ENCODE results near the gene IGSF9B. TPM values are rescaled to one million over a fixed set of nuclear protein-coding genes. Genes with fewer than 3 reads are reported as not detected.

The IGSF9B gene
- total RNA-seq, 1 experiment from 2014 or later, result 0.57 TPM

DNA sequence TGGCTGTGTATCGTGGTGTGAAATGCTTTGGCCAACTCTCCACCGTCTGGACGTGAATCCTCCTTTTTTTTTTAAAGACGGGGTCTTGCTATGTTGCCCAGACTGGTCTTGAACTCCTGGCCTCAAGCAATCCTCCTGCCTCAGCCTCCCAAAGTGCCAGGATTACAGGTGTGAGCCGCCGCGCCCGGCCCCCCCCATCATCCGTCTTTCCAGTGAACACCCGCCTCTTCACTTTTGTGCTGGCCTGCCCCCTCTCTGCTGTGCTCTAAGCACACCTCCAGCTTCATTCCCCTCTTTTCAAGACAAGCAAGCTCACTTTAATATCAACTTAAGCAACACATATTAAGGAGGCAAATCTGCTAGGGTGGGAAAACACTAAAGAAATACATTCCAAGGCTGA is 35.3 kb downstream of the IGSF9B start:
- no peak for DNase-seq (ENCODE audit: low spot score)

DNA sequence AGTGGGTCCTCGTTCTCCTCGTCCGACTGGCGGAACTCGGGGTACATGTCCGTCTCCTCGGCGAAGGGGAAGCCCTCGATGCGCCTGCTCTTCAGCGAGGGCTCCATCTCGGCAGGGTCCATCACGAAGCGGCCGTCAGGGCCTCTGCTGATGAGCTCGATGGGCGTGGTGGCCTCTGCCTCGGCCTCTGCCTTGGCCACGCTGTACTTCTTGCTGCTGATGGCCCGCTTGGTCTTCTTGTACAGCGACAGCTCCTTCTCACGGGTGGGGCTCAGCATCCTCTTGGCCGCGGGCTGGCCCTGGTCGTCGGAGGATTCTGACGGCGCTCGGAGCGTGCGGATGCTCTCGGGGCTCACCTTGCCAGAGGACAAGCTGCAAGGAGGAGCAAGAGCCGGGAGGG is 35.7 kb downstream of the IGSF9B start:
- DNase-seq (ENCODE audit: low spot score), result no peak

DNA sequence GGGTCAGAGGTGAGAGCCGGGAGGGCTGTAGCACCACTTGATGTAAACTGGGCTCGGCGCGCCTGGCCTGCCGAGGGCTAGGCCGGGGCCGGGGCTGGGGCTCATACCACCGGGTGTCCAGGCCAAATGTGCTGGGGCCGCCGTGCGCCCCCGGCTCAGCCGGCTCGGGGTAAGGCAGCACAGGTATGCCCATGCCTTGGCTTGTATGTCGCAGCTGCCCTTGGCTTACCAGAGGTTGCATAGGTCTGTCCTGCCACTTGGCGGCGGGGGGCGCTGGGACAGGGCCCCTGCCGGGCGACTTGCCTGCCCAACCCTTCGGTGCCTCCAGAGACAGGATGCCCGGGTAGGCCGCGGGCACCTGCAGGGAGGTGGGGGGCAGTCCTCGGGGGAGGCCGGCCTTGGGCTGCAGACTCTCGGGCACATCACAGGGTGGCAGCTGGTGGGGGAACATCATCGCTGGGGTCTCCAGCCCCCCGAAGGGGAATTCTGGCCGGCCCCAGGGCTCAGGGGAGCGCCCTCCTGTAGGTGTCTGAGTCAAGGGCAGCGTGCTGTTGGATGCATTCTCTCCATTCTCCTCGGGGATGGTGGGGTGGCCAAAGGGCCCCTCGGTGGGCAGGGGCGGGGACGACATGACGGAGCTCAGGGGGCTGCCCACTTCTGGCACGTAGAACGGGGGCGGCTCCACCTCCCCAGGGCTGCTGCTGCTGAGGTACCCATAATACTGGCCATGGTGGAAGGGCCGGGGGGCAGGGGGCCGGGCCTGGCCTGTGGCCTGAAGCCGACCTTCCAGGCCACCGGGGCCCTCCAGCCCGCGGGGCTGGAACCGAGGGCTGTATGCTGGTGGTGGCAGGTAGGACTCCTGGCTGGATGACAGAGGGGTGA is 36.4 kb downstream of the IGSF9B start:
- DNase-seq (ENCODE audit: low spot score), result no peak

DNA sequence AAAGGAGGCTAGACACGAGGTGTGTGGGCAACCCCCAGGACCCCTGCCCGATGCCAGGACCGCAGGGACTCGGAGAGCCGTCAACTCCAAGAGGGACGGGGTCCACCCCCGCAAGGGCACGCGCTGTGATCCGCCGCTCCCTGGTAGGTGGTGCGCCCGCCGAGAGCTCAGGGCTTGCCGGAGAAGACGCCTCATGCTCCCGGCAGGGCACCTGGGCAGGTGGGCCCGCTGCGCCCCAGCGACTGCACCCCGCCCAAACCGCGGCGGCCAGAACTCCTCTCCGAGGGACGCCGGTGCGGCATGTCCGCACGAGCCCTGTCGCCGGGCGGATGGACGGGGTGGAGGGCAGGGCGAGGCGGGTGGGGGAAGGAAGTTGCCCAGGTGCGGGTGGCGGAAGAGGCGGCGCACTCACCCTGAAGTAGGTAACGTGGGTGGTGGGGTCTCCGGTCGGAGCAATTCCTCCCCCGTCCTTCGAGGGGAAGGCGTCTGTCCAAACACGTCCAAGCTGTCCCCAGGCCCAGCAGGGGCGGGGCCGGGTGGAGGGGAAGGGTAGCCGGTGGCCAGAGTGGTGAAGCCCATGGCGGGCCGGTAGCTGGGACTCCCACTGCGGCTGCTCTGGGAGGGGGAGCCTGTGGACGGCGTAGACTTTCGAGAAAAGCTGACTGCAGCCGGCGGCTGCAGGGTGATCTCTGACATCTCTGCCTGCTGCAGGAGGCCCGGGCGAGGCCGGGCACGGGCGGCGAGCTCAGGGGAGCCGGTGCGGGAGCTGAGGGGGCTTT is 37.2 kb downstream of the IGSF9B start:
- no peak for DNase-seq (ENCODE audit: low spot score)

DNA sequence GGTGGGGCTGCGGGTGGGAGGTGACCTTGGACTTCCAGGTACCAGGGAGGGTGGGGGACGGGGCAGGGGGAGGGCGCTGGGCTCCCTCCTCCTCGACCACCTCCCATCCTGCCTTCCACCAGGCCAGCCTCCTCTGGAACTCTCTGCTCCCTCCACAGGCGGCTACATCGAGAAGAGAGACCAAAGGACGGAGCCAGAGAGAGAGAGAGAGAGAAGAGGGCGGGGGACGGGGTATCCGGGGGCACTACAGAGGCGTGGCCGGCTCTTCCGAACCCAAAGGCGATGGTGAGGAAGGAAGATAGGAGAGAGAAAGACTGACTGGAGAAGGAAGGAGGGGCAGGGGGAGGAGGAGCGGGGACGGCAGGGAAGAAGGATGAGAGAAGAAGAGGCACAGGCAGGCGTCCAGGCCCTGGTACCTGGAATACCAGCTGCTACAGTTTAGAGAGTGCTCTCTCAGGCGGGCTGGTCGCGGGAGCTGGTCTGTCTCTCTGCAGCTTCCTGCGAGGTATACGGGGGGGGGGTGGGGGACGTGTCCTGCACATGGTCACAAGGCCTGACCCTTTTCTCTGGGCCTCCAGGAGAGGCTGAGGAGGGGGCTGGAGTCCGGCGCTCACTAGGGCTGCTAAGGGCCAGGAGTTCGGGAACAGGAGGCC is 38.0 kb downstream of the IGSF9B start:
- no peak for DNase-seq (ENCODE audit: low spot score)

DNA sequence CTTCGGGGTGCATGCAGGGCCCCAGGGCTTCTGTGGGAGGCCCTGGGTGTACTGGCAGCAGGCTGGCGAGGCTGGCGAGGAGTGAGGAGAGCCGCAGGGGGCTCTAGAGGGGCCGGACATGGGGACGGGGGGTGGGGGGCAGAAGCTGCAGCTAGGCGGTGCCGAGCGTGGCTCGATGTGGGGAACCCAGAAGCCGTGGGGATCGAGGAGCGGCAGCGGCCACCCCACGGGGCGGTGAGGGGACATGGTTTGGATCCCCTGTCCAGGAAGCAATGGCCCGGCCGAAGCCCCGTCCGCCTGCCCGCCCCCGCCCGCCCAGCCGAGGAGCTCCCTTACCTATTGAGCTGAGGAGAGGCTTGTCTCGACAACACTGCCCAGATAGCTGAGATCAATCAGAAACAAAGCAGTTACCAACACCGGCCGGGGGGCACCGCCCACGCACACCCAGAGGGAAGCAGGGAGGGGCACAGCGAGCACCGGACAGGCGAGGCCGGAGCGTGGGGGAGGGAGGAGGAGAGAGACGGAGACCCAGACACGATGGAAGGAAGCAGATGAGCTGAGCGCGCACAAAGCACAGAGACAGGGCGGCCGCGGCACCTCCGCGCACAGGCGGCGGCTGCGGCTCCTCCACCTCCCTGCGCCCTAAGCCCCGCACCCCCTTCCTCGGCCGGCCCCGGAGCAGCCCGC is 38.7 kb downstream of the IGSF9B start:
- DNase-seq (ENCODE audit: low spot score), result no peak

DNA sequence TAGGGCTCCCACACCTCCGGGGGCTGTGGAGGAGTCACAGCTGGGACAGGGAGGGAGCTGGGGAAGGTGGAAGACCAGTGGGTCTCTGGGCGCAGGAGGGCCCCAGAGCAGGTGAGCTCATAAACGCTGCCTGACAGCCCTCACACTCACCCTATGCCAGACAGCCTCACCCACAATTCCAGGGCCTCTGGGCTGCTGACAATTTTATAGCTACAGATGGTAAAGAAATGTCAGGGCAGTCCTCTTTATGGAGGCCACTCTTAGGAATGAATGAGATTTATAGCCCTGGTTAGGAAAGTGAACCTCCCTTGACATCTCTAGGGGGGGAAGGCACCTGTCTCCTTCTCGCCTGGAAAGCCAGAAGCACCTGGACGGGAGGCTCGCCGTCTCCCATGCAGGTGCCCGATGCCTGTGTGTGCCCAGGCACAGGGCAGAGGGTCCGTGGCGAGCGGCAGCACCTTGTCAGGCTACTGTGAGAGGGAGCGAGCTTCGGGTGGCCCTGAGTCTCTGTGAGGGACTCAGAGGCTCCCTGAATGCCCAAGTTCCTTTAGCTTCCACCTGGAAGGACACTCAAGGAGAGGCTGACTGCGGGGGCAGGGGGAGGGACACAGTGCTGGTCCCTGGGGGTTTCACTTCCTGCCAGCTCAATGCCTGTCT is 39.9 kb downstream of the IGSF9B start:
- no peak for DNase-seq (ENCODE audit: low spot score)

DNA sequence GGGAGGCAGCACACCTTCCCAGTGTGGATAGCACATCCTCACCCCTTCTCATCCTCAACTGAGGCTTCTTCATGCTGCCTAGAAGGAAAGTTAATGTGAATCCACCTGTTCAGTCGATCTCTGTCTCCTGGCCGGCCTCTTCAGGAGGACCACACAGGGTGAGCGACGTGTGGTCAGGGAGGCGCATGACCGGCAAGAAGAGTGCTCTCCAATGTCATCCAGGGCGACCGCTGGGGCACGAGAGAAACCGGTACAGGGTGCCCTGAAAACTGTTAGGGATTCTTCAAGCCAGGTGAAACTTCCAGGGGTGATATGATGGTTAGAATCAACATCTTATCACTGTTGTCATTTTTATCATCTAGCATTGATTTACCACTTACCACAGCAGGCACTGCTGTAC is 43.0 kb downstream of the IGSF9B start:
- no peak for DNase-seq (ENCODE audit: low spot score)

DNA sequence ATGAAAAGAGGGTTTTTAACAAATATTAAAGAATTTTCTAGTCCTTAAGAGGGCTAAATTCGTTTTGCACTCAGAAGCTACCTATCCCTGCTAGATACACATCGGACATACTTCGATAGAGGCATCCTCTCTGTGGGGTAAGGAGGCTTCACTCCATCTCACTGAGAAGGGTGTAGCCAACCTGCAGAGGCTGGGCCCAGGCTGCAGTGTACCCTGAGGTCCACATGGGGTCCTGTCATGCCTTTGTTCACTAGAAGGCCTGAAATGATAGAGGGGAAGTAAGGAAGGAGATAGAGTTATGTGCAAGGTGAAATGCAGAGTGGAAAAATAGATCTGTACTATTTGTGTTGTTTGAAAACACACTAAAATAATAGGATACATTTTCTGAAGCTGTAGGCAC is 45.6 kb downstream of the IGSF9B start:
- DNase-seq (ENCODE audit: low spot score), result no peak

DNA sequence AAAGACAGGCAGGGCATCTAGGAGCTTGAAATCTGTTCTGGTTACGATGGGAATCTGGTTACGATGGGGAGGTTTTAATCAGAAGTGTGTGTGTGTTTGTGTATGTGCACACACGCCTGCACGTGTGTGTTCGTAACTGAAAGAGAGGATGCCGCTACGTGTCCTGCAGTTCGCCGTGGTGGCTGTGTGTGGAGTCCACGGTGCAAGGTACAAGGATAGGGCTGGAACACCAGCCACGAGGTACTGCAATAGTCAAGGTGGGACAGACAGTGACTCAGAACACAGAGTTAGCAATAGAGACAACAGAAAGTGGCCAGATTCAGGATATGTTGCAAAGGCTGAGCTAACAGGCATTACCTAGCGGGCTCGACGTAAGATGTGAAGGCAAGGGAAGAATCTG is 46.7 kb downstream of the IGSF9B start:
- DNase-seq (ENCODE audit: low spot score), result no peak

DNA sequence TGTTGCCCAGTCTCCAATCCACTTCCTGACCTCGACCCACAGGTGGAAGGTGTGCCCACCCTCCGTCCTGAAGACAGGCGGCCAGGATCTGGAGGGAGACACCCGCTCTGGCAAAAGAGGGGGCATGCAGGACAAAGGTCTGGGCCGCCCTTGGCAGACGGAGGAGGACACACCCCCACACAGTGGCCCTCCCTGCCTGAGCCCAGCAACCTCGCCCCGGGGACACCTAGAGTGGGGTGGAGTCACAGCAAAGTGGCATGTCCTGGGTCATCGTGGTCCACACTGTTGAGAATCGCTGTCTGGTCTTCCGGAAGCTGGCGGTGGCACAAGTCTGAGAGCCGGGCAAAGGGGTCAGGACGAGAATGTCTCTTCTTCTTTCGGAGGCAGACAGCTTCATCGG is 47.9 kb downstream of the IGSF9B start:
- no peak for DNase-seq (ENCODE audit: low spot score)

DNA sequence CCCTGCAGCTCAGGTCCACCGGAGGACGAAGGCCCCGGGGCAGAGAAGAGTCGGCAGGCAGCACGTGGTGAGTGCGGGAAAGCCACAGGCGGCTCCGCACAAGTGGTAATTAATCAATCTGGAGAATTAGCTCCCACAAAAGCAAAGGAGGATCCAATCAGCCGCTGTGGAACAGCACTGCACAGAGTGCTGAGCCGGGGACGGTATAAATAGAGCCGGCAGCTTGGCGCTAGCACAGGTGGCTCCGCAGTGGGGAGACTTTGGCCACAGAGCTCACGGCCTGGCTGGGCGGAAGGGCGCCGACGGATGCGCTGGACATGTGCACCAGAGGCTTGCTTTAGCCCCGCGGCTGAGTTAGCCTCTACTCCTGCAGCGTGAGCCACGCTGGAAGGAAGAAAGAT is 48.9 kb downstream of the IGSF9B start:
- no peak for DNase-seq (ENCODE audit: low spot score)

DNA sequence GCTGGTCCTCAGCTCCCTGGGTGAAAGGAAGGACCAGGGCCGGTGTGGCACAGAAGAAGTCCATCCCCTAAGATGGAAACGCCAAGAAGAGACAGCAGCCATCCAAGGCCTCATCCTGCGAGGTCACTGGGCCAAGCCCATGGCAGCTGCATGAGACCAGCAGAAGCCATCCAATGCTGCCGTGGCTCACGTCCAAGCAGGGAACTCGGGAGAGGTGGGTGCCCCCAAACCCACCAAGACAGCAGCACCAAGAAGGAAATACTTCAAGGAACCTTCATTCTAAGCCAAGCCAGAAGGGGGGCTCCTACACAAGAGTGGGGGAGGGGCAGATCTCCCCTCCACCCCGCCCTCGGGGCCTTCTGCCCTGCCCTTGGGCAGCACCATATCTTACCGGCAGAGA is 49.6 kb downstream of the IGSF9B start:
- DNase-seq (ENCODE audit: low spot score), result no peak

DNA sequence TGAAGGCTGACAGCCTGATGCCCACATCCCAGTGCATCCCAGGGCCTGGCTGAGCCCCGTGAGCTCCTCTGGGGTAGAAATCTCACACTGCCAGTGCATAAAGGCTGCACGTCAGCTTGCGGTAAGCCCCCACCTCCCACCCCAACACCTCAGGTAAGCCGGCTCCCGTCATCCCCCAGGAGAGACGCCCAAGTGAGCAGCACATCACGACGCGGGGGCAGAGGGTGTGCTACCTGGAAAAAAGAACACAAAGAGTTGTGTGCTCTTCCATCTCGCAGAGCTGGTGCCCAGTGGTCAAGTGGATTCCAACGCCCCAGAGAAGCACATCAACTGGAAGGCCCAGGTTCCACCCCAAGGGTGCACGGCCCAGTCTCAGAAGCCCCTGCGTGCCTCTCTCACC is 50.0 kb downstream of the IGSF9B start:
- DNase-seq (ENCODE audit: low spot score), result no peak

DNA sequence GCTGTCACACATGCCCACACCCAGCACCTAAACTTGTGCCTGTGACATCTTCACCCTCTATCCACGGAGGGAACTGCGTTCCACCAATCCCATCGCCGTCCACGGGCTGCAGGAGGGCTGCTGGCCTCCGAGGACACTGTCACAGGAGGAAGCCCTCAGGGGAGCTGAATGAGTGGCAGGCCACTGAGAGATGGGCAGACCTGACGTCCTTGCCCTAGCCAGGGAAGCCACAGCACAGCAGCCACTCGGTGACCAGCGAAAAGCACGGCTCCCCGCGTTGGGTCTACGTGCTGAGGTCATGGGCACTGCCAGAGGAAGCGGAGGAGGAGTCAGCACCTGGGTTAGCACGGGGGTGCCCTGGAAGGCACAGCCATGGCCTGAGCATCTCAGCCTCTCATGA is 50.5 kb downstream of the IGSF9B start:
- no peak for DNase-seq (ENCODE audit: low spot score)

DNA sequence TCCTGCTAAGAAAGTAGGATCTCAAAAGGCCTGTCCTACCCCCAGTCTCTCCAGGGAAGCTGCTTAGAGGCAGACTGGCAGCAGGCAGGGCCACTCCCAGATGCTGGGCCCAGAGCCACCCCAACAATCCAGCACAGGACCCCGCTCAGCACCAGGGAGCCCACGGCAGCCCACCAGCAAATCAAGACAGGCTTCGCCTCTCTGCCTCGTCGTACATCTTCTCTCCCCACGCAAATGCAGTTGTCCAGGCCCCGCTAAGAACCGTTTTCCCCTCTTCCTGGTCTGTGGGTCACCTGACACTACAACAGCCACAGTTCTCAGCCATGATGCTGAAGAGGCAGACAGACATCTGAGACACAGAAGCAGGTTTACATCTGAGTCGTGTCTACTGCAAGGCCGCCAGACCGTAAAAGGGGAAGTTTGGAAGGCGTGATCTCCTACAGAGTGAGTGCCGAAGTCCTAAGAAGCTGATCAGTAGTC is 51.1 kb downstream of the IGSF9B start:
- no peak for DNase-seq (ENCODE audit: low spot score)

DNA sequence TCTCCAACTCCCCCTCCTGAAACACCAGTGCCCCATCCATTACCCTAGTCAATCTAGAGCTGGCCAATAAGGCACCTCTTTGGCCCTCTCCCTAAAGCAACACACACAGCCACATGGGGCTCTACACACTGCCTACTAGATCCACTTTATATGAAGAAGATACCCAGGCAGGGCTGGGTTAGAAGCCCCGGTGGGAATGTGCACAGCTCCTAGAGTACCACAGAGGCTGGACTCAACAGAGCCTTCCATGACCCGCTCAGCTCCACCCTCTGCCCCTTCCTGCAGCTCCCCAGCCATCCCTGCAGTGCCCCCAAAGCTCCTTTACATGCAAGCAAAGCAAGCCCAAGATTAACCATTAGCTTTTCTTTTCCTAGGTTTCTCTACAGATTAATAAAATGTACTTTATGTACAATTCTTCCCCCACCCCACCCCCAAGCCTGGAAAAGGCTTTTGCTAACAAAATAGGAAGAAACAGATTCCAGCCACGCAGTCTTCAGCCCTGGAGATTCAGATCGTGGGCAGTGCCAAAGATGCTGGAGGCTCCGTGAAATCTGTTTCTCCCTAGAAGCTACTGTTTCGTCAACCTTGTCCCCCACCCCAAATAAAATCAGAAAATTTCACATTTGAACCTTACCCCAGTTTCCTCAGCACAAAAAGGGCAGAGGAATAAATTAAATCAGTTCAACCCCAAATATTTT is 51.8 kb downstream of the IGSF9B start:
- no peak for DNase-seq (ENCODE audit: low spot score)

DNA sequence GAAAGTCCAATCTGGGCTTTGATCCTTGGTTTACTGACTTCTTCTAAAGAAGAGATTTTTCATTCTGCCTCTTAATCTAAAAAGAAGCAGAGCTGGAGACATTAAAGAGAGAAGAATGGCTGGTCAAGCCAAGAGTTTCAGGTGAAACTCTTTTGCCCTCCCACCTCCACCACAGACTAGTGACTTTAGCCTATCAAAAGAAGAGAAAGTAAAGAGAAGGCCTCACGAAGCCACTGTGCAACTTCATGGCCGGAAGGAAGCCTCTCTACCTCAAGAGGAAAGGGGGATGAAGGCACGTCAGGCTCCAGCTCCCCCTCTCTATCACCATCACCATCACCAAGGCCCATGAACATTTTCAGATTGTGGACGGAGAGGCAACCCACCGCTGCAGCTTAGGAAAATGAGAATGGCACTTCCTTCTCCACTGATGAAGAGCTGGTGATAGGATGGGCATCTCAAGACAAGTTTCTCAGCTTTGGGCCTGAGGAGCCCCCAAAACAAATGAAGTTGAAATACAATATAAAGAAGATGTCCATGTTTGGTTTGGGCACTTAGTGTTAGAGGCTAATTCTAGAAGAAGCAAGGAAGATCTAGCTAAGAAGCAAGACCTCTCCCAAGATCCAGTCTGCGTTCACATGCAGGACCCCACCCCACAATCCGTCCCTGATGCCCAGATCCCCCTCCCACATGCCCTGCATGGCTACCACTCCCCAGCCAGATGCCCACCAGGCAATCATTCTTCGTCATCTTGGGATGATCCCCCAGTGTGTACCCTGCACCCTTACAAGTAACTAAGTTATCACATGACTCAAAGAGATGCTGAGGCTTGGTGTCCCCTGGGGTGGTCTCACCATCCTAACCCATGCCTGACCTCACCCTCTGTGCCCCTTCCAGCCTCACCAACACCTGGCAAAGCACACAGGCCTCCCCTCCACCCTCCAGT is 52.6 kb downstream of the IGSF9B start:
- no peak for DNase-seq (ENCODE audit: low spot score)

DNA sequence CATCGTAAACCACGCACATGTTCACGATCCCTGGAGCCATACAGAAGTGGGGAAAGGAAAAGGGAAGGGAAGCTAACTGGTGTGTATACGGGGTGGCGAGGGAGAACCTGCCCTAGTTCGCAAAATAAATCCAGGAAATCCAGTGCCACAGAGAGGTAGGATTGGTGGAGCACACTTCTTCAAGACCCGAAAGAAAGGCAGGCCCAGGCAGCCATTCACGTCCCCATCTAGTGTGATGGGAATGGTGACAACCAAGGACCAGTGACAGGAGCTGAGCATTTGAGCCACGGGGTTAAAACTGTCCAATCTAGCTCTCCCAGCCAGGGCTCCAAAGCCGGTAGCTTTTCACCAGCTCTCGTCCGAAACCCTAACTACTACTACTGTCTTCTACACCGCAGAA is 53.7 kb downstream of the IGSF9B start:
- no peak for DNase-seq (ENCODE audit: low spot score)

DNA sequence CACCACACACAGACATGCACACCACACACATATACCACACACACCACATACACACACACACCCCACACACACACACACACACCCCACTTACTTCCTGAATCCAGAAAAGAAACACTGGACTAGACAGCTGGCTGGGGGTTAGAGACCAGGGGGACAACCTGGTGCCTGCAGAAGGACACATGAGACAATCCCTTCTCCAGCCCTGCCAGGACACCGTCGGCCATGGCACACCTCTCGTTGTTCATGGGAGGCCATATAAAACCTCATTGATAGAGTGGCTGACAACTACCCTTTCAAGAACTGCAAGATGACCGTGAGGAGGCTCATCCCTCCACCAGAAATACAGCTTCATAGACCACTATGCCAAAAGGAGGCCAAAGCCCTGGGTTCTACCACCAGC is 54.3 kb downstream of the IGSF9B start:
- no peak for DNase-seq (ENCODE audit: low spot score)

All from A172 (cell line).